HepG2 (cell line): Measurements from ENCODE around the gene KDM8. TPM values are rescaled to one million over a fixed set of nuclear protein-coding genes. Genes with fewer than 3 reads are reported as not detected.
A peak's percentile ranks its signal among the peaks of the same experiment; 100 is the strongest.

Experiments used
- CHD2 ChIP-seq: IDR thresholded peaks from 2 replicates; pipeline ENCODE4 v1.6.1; 2011; ENCODE audit warnings: low read depth, low read length, improper control_type of control experiment
- CREM ChIP-seq, 2 experiments: sonication (generic) in 1 of 2; formaldehyde crosslinking in 1 of 2; IDR thresholded peaks; 2 replicates each; pipeline versions ENCODE4 v1.4.0 to v1.6.1; 2016 to 2020; ENCODE audit warnings: antibody characterized with exemption in 1 of 2, mild to moderate bottlenecking in 1 of 2, missing genetic modification reagents in 1 of 2
- FOXA3 ChIP-seq: IDR thresholded peaks from 2 replicates; pipeline ENCODE4 v1.6.1; 2016; ENCODE audit warnings: missing genetic modification reagents, missing compliant biosample characterization
- KDM5A ChIP-seq: fragments of 200-600 bp; sonication (generic); IDR thresholded peaks from 2 replicates; pipeline ENCODE4 v1.7.0; 2018; ENCODE audit warnings: antibody characterized with exemption, mild to moderate bottlenecking, low read length, borderline replicate concordance
- LCORL ChIP-seq, 2 experiments: fragments of 450-650 bp in 1 of 2; sonication (generic) in 1 of 2; formaldehyde crosslinking in 1 of 2; IDR thresholded peaks; 2 replicates each; pipeline versions ENCODE4 v1.5.0 to v1.6.1; 2017 to 2020; ENCODE audit warnings: antibody characterized with exemption in 1 of 2, missing genetic modification reagents in 1 of 2
- MYC ChIP-seq: sonication (generic); formaldehyde crosslinking; IDR thresholded peaks from 2 replicates; pipeline ENCODE4 v1.9.0; 2021; ENCODE audit warnings: missing genetic modification reagents, borderline replicate concordance
- NBN ChIP-seq: fragments of 450-650 bp; conservative IDR thresholded peaks from 2 replicates; pipeline ENCODE4 v1.6.1; 2017
- NPAS2 ChIP-seq: sonication (generic); formaldehyde crosslinking; IDR thresholded peaks from 2 replicates; pipeline ENCODE4 v1.8.0; 2022; ENCODE audit warnings: mild to moderate bottlenecking, missing genetic modification reagents, borderline replicate concordance
- NR3C1 ChIP-seq: sonication (generic); formaldehyde crosslinking; IDR thresholded peaks from 2 replicates; pipeline ENCODE4 v1.4.0; 2020; ENCODE audit warnings: missing genetic modification reagents
- POLR2AphosphoS5 ChIP-seq: IDR thresholded peaks from 2 replicates; pipeline ENCODE4 v1.6.1; 2012; ENCODE audit warnings: low read depth, low read length
- SALL2 ChIP-seq: sonication (generic); formaldehyde crosslinking; IDR thresholded peaks from 2 replicates; pipeline ENCODE4 v1.8.1; 2023; ENCODE audit warnings: mild to moderate bottlenecking, missing genetic modification reagents, inconsistent platforms
- SIN3A ChIP-seq: IDR thresholded peaks from 2 replicates; pipeline ENCODE4 v1.6.1; 2011; ENCODE audit warnings: low read depth, mild to moderate bottlenecking, control low read depth, low read length, borderline replicate concordance
- SRSF1 ChIP-seq: fragments of 200-400 bp; formaldehyde crosslinking; optimal IDR thresholded peaks from 2 replicates; pipeline ENCODE3; 2017; ENCODE audit warnings: mild to moderate bottlenecking, low read depth, low read length, moderate library complexity
- ZFP82 ChIP-seq: sonication (generic); formaldehyde crosslinking; IDR thresholded peaks from 2 replicates; pipeline ENCODE4 v1.5.1; 2020; ENCODE audit warnings: mild to moderate bottlenecking, missing genetic modification reagents, borderline replicate concordance
- ZKSCAN5 ChIP-seq: sonication (generic); formaldehyde crosslinking; IDR thresholded peaks from 2 replicates; pipeline ENCODE4 v1.5.1; 2020; ENCODE audit warnings: mild to moderate bottlenecking, missing genetic modification reagents
- ZNF468 ChIP-seq: sonication (generic); formaldehyde crosslinking; IDR thresholded peaks from 2 replicates; pipeline ENCODE4 v1.8.0; 2022; ENCODE audit warnings: mild to moderate bottlenecking, moderate library complexity, missing genetic modification reagents
- ZNF501 ChIP-seq: sonication (generic); formaldehyde crosslinking; IDR thresholded peaks from 2 replicates; pipeline ENCODE4 v1.5.1; 2020; ENCODE audit warnings: mild to moderate bottlenecking, moderate library complexity, missing genetic modification reagents
- ZNF562 ChIP-seq: sonication (generic); formaldehyde crosslinking; IDR thresholded peaks from 2 replicates; pipeline ENCODE4 v1.8.0; 2022; ENCODE audit warnings: missing genetic modification reagents, borderline replicate concordance
- ZNF713 ChIP-seq: sonication (generic); formaldehyde crosslinking; IDR thresholded peaks from 2 replicates; pipeline ENCODE4 v1.4.0; 2020; ENCODE audit warnings: mild to moderate bottlenecking, missing genetic modification reagents
- polyA plus RNA-seq, 8 experiments: library from polyadenylated mRNA; depleted of rRNA in 3 of 8; stranded (reverse) in 7 of 8; unstranded in 1 of 8; fragments of >200 nt; fragmentation: Illumina TruSeq in 4 of 8; extraction: Trizol in 4 of 8; gene quantifications; 2 replicates each; pipeline versions ENCODE4 v1.2.1 to v1.2.3, GENCODE V29; 2011 to 2016; ENCODE audit warnings: low read depth in 4 of 8, missing spikeins in 1 of 8, mixed read lengths in 1 of 8; ENCODE audit not compliant: insufficient read depth in 1 of 8
- total RNA-seq, 5 experiments: library from RNA; depleted of rRNA; stranded (reverse); fragments of >200 nt; fragmentation: Illumina TruSeq; extraction: Trizol; gene quantifications; 2 replicates each; pipeline ENCODE4 v1.2.3, GENCODE V29; 2016; ENCODE audit warnings: low read depth in 1 of 5
- TF ChIP-seq, protein P1 (sequence below): sonication (generic); formaldehyde crosslinking; IDR thresholded peaks from 2 replicates; pipeline ENCODE4 v1.8.0; 2022; ENCODE audit warnings: mild to moderate bottlenecking, missing genetic modification reagents, borderline replicate concordance
- TF ChIP-seq, protein P2 (sequence below): sonication (generic); formaldehyde crosslinking; IDR thresholded peaks from 2 replicates; pipeline ENCODE4 v1.8.0; 2022; ENCODE audit warnings: mild to moderate bottlenecking, missing genetic modification reagents, moderate library complexity
- TF ChIP-seq, protein P3 (sequence below): sonication (generic); formaldehyde crosslinking; IDR thresholded peaks from 2 replicates; pipeline ENCODE4 v1.4.0; 2020; ENCODE audit warnings: missing genetic modification reagents
- TF ChIP-seq, protein P4 (sequence below): sonication (generic); formaldehyde crosslinking; IDR thresholded peaks from 2 replicates; pipeline ENCODE4 v1.4.0; 2020; ENCODE audit warnings: missing genetic modification reagents

The KDM8 gene
- total and polyA plus RNA-seq, 2 of the 13 experiments (the other 11 are each of a cell fraction or from before 2014, with no cell fraction given): 3.3 to 8.6 TPM

DNA sequence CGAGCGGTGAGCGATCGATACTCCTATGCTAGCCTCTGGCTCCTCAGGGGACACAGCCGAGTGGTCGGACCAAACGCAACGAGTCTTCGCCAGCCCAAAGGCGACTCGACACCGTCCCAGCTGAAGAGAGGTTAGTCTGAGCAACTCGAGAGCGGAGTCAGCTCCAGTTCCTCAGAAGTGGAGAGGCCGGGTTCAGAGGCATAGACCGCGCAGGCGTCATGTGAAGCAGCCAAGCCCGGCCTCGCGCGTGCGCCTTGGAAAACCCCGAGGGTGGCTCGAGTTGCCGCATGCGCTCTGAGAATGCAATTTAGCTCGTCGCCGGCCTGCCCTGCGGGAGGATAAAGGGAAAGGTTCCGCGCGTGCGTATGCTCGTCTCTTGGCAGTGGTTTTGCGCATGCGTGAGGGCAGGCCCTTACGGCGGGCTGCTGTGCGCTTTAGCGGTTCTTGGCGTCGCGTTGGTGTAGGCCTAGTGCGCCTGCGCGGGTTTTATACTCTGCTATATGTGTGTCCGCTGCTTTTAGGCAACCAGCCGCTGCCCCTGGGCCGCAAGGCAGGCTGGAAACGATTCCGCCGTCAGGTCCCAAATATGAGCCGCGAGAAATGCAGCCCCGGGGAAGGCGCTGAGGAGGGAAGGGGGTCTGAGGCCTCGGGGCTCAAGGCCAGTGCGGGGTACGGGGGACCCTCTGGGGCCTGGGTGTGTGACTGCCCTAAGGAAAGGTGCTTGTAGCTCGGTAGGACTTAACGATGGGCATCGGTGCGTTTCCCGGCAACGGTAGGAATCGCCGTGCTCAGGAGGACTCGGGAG, at the start of gene KDM8 (continued):
- peak; percentile 80; the same call in 1 of the 2 replicates for TF ChIP-seq ZKSCAN5 (CRISPR knock-in tag)
- TF ChIP-seq CHD2: 0 out of 2 replicates have a peak, but pooled peaks have one; percentile 8
- TF ChIP-seq, protein P1, sequence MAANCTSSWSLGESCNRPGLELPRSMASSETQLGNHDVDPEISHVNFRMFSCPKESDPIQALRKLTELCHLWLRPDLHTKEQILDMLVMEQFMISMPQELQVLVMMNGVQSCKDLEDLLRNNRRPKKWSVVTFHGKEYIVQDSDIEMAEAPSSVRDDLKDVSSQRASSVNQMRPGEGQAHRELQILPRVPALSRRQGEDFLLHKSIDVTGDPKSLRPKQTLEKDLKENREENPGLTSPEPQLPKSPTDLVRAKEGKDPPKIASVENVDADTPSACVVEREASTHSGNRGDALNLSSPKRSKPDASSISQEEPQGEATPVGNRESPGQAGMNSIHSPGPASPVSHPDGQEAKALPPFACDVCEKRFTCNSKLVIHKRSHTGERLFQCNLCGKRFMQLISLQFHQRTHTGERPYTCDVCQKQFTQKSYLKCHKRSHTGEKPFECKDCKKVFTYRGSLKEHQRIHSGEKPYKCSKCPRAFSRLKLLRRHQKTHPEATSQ (CRISPR knock-in tag): peak; percentile 91; the same call in 1 of the 2 replicates
- TF ChIP-seq ZNF713 (CRISPR knock-in tag): no peak
- no peak for TF ChIP-seq NPAS2 (CRISPR knock-in tag)
- TF ChIP-seq, protein P2, sequence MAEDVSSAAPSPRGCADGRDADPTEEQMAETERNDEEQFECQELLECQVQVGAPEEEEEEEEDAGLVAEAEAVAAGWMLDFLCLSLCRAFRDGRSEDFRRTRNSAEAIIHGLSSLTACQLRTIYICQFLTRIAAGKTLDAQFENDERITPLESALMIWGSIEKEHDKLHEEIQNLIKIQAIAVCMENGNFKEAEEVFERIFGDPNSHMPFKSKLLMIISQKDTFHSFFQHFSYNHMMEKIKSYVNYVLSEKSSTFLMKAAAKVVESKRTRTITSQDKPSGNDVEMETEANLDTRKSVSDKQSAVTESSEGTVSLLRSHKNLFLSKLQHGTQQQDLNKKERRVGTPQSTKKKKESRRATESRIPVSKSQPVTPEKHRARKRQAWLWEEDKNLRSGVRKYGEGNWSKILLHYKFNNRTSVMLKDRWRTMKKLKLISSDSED: peak; percentile 90
- TF ChIP-seq ZNF468 (CRISPR knock-in tag): peak; percentile 84; the same call in 1 of the 2 replicates
- peak; percentile 94; the same call in 1 of the 2 replicates for TF ChIP-seq KDM5A
- peak; percentile 96 for TF ChIP-seq POLR2AphosphoS5
- peak; percentile 39 for TF ChIP-seq SRSF1
- peak; percentile 65 for TF ChIP-seq FOXA3
- no peak for TF ChIP-seq NBN
- TF ChIP-seq, protein P3, sequence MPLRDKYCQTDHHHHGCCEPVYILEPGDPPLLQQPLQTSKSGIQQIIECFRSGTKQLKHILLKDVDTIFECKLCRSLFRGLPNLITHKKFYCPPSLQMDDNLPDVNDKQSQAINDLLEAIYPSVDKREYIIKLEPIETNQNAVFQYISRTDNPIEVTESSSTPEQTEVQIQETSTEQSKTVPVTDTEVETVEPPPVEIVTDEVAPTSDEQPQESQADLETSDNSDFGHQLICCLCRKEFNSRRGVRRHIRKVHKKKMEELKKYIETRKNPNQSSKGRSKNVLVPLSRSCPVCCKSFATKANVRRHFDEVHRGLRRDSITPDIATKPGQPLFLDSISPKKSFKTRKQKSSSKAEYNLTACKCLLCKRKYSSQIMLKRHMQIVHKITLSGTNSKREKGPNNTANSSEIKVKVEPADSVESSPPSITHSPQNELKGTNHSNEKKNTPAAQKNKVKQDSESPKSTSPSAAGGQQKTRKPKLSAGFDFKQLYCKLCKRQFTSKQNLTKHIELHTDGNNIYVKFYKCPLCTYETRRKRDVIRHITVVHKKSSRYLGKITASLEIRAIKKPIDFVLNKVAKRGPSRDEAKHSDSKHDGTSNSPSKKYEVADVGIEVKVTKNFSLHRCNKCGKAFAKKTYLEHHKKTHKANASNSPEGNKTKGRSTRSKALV (CRISPR knock-in tag): peak; percentile 91
- TF ChIP-seq CREM (IDR thresholded peaks at IDR 0.05): peak; percentile 87; the same call in 1 of the 2 replicates
- TF ChIP-seq CREM (CRISPR knock-in tag; IDR thresholded peaks at IDR 0.05): peak; percentile 51; the same call in 1 of the 2 replicates
- no peak for TF ChIP-seq NR3C1 (CRISPR knock-in tag)
- TF ChIP-seq ZFP82 (CRISPR knock-in tag): no peak; the same call in 1 of the 2 replicates
- TF ChIP-seq SALL2 (CRISPR knock-in tag): peak; percentile 85
- TF ChIP-seq ZNF562: no peak
- peak; percentile 88; the same call in 1 of the 2 replicates for TF ChIP-seq MYC (CRISPR knock-in tag)
- peak; percentile 76; the same call in 1 of the 2 replicates for TF ChIP-seq SIN3A
- TF ChIP-seq ZNF501: peak; percentile 96
- no peak for TF ChIP-seq LCORL (IDR thresholded peaks at IDR 0.05)
- TF ChIP-seq LCORL (CRISPR knock-in tag; IDR thresholded peaks at IDR 0.05): peak; percentile 62; the same call in 1 of the 2 replicates
- TF ChIP-seq, protein P4, sequence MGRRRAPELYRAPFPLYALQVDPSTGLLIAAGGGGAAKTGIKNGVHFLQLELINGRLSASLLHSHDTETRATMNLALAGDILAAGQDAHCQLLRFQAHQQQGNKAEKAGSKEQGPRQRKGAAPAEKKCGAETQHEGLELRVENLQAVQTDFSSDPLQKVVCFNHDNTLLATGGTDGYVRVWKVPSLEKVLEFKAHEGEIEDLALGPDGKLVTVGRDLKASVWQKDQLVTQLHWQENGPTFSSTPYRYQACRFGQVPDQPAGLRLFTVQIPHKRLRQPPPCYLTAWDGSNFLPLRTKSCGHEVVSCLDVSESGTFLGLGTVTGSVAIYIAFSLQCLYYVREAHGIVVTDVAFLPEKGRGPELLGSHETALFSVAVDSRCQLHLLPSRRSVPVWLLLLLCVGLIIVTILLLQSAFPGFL (CRISPR knock-in tag): no peak
